ENCODE data around the gene ZMPSTE24.

DNA sequence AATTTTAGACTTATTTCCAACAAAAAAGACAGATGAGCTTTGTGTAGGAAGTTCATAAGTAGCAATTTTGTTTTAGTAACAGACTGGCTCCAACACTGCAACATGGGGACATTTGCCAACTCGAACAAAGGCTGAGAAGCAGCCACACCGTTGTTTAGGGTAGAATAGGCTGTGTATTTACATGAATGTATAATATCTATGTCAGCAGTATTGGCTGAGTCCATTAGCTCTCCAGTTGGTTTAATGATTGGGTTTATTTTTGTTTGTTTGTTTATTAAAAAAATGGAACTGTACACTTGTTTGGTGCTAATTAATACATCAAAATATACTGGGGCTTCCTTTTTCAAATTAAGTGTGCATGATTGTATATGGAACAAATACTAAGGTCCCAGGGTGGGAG, 17.6 kb upstream of the ZMPSTE24 start:
- TF ChIP-seq POLR2A (IDR thresholded peaks at IDR 0.05) (no peak), CTCF (IDR thresholded peaks at IDR 0.05) (no peak)

Measured in Peyer's patch (tissue), 4 donors.